ENCODE results near the gene MYMX. TPM values are rescaled to one million over a fixed set of nuclear protein-coding genes. Genes with fewer than 3 reads are reported as not detected.

Gene MYMX
- total and polyA plus RNA-seq, 2 of the 13 experiments (the other 11 are each of a cell fraction or from before 2014, with no cell fraction given) = not detected

GRCh38 chr6:44265007-44265721 is 48.4 kb downstream of the MYMX start, which contains the start of gene NFKBIE (continued):
- TF ChIP-seq ZNF275 (CRISPR knock-in tag; IDR thresholded peaks at IDR 0.05; ENCODE audit: borderline replicate concordance) (peak; percentile 18), ZNF691 (CRISPR knock-in tag; IDR thresholded peaks at IDR 0.05; ENCODE audit: borderline replicate concordance, low read depth) (peak; percentile 46), STAT6 (CRISPR knock-in tag; IDR thresholded peaks at IDR 0.05; ENCODE audit: borderline replicate concordance) (no peak), SP140L (CRISPR knock-in tag; IDR thresholded peaks at IDR 0.05; ENCODE audit: borderline replicate concordance) (peak; percentile 60; the same call in 1 of the 2 replicates), ZXDC (CRISPR knock-in tag; IDR thresholded peaks at IDR 0.05) (peak; percentile 84; the same call in 1 of the 2 replicates), ERF (CRISPR knock-in tag; IDR thresholded peaks at IDR 0.05) (peak; percentile 74; the same call in 1 of the 2 replicates), PAX8 (CRISPR knock-in tag; IDR thresholded peaks at IDR 0.05; ENCODE audit: borderline replicate concordance) (peak; percentile 94; the same call in 1 of the 2 replicates), ZSCAN20 (CRISPR knock-in tag; IDR thresholded peaks at IDR 0.05; ENCODE audit: borderline replicate concordance) (peak; percentile 67), ZNF687 (CRISPR knock-in tag; IDR thresholded peaks at IDR 0.05) (peak; percentile 85), JUND (CRISPR knock-in tag; IDR thresholded peaks at IDR 0.05) (no peak), TEAD3 (CRISPR knock-in tag; optimal IDR thresholded peaks at IDR 0.05; ENCODE audit: borderline replicate concordance) (peak; percentile 59), TRIM22 (IDR thresholded peaks at IDR 0.05) (no peak), BORCS8-MEF2B (CRISPR knock-in tag; IDR thresholded peaks at IDR 0.05) (peak; percentile 53; the same call in 1 of the 2 replicates), MXD4 (CRISPR knock-in tag; IDR thresholded peaks at IDR 0.05) (peak; percentile 85), DR1 (CRISPR knock-in tag; IDR thresholded peaks at IDR 0.05) (no peak; the same call in 1 of the 2 replicates)
